Caco-2 (cell line): ENCODE data around the gene COX7C. TPM values are rescaled to one million over a fixed set of nuclear protein-coding genes. Genes with fewer than 3 reads are reported as not detected.

Source experiments
- BruUV-seq: library from RNA; stranded (reverse); fragments of 400-500 nt; replicated peaks from 2 replicates; lab custom pipeline; 2021; lab: Mats Ljungman, UMichigan
- CTCF ChIA-PET: fragments of 300-600 bp; sonication (Branson Sonifier 250); formaldehyde crosslinking; loops from one replicate; lab custom pipeline; 2022; ENCODE audit warnings: antibody characterized with exemption; lab: Charles Lee
- POLR2A ChIA-PET: fragments of 300-600 bp; sonication (Branson Sonifier 250); formaldehyde crosslinking; loops from one replicate; lab custom pipeline; 2022; ENCODE audit warnings: antibody characterized with exemption; lab: Charles Lee
- DNase-seq, 2 experiments: peaks; one replicate each; pipeline versions ENCODE4 v3.0.0 to v3.0.0-alpha.2; 2020 to 2022
- H3K27me3 ChIP-seq: replicated peaks from 2 replicates; pipeline ENCODE4 v1.6.0; 2011; ENCODE audit warnings: low read length; ENCODE audit not compliant: control insufficient read depth, insufficient read depth
- H3K36me3 ChIP-seq: 2 replicates; pipeline ENCODE4 v1.5.1; 2011; ENCODE audit warnings: low read length; ENCODE audit not compliant: control insufficient read depth, insufficient read depth
- H3K4me1 ChIP-seq: fragments of 250-450 bp; sonication (Bioruptor Pico); 2 replicates; pipeline ENCODE4 v1.5.1; 2020; ENCODE audit warnings: mild to moderate bottlenecking
- H3K4me3 ChIP-seq: 2 replicates; pipeline ENCODE4 v1.5.1; 2011; ENCODE audit warnings: low read depth, mild to moderate bottlenecking, control low read depth, low read length
- H3K9me3 ChIP-seq: fragments of 250-450 bp; sonication (Bioruptor Pico); 2 replicates; pipeline ENCODE4 v1.5.1; 2020; ENCODE audit warnings: mild to moderate bottlenecking, moderate library complexity
- H3K27ac Mint-ChIP-seq: one replicate; pipeline ENCODE4 v1.8.0; 2022; ENCODE audit warnings: mixed read lengths; ENCODE audit not compliant: unreplicated experiment
- H3K27me3 Mint-ChIP-seq: one replicate; pipeline ENCODE4 v1.8.0; 2022; ENCODE audit warnings: mixed read lengths; ENCODE audit not compliant: insufficient read depth, unreplicated experiment
- H3K36me3 Mint-ChIP-seq: one replicate; pipeline ENCODE4 v1.8.0; 2022; ENCODE audit warnings: mild to moderate bottlenecking, mixed read lengths; ENCODE audit not compliant: insufficient read depth, unreplicated experiment
- H3K4me1 Mint-ChIP-seq: one replicate; pipeline ENCODE4 v1.8.0; 2022; ENCODE audit warnings: low read depth, mixed read lengths; ENCODE audit not compliant: unreplicated experiment
- H3K4me3 Mint-ChIP-seq: one replicate; pipeline ENCODE4 v1.8.0; 2022; ENCODE audit warnings: mild to moderate bottlenecking, moderate library complexity, mixed read lengths; ENCODE audit not compliant: unreplicated experiment
- H3K9me3 Mint-ChIP-seq: one replicate; pipeline ENCODE4 v1.8.0; 2022; ENCODE audit warnings: mixed read lengths; ENCODE audit not compliant: unreplicated experiment
- intact Hi-C: fragments of 100-400 bp; cut with micrococcal nuclease; formaldehyde crosslinking; loops from one replicate; pipeline ENCODE4 v1.10.0; 2022; ENCODE audit not compliant: unreplicated experiment
- total RNA-seq: library from RNA; stranded (reverse); gene quantifications from 2 replicates; pipeline ENCODE4 v1.2.3, GENCODE V29; 2022
- TF ChIP-seq, protein P1 (sequence below), 2 experiments: fragments of 200-600 bp in 1 of 2; IDR thresholded peaks; 1 replicate in 1 of 2; 2 replicates in 1 of 2; pipeline versions ENCODE4 v1.5.1 to v1.8.0; 2011 to 2022; ENCODE audit warnings: antibody characterized with exemption in 1 of 2, control low read depth in 1 of 2, inconsistent platforms in 1 of 2, low read depth in 1 of 2, low read length in 1 of 2, mild to moderate bottlenecking in 1 of 2, moderate library complexity in 1 of 2; ENCODE audit not compliant: insufficient read depth in 1 of 2, severe bottlenecking in 1 of 2, unreplicated experiment in 1 of 2

The COX7C gene
- total RNA-seq, 1 experiment from 2014 or later: 502 TPM

DNA sequence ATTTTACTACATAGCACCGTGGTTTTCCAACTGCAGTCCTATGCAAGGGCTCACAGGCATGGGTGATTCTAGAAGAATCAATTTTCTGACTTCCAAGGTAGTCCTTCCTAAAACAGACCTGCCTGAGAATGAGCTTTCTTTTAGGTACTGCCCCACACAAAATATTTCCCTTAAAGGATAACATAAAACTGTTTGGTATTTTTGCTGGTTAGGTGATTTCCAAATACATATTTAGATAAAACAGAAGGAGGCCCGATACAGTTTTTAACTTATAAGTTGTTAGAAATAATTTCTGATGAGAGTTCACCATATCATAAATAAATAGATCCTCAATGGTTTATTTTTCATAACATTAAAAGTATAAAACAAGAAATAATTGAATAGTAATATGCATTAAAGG lies 46.4 kb downstream of the COX7C start:
- Histone ChIP-seq H3K36me3 (no peaks in the 10 kb centered on the region), H3K4me3 (no peak overlapping the region), H3K9me3 (no peaks in the 10 kb centered on the region), H3K27me3 (no peaks in the 10 kb centered on the region), H3K4me1 (no peaks in the 10 kb centered on the region)
- TF ChIP-seq, protein P1, sequence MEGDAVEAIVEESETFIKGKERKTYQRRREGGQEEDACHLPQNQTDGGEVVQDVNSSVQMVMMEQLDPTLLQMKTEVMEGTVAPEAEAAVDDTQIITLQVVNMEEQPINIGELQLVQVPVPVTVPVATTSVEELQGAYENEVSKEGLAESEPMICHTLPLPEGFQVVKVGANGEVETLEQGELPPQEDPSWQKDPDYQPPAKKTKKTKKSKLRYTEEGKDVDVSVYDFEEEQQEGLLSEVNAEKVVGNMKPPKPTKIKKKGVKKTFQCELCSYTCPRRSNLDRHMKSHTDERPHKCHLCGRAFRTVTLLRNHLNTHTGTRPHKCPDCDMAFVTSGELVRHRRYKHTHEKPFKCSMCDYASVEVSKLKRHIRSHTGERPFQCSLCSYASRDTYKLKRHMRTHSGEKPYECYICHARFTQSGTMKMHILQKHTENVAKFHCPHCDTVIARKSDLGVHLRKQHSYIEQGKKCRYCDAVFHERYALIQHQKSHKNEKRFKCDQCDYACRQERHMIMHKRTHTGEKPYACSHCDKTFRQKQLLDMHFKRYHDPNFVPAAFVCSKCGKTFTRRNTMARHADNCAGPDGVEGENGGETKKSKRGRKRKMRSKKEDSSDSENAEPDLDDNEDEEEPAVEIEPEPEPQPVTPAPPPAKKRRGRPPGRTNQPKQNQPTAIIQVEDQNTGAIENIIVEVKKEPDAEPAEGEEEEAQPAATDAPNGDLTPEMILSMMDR (IDR thresholded peaks at IDR 0.05; ENCODE audit: insufficient read depth in 1 of 2, low read depth in 1 of 2, low read length in 1 of 2, severe bottlenecking in 1 of 2, unreplicated experiment in 1 of 2): no peak
- no peak overlapping the region for H3K4me3 Mint-ChIP-seq
- no peaks in the 10 kb centered on the region for H3K36me3 Mint-ChIP-seq
- no TSS peak for BruUV-seq
- no peak overlapping the region for H3K27ac Mint-ChIP-seq
- intact Hi-C loops: no loop called here
- CTCF ChIA-PET: no interaction called here
- H3K4me1 Mint-ChIP-seq: no peaks in the 10 kb centered on the region
- no peak for DNase-seq
- peaks cover 8% of the 10 kb centered on the region for H3K27me3 Mint-ChIP-seq
- H3K9me3 Mint-ChIP-seq: no peaks in the 10 kb centered on the region
- POLR2A ChIA-PET: no interaction called here

DNA sequence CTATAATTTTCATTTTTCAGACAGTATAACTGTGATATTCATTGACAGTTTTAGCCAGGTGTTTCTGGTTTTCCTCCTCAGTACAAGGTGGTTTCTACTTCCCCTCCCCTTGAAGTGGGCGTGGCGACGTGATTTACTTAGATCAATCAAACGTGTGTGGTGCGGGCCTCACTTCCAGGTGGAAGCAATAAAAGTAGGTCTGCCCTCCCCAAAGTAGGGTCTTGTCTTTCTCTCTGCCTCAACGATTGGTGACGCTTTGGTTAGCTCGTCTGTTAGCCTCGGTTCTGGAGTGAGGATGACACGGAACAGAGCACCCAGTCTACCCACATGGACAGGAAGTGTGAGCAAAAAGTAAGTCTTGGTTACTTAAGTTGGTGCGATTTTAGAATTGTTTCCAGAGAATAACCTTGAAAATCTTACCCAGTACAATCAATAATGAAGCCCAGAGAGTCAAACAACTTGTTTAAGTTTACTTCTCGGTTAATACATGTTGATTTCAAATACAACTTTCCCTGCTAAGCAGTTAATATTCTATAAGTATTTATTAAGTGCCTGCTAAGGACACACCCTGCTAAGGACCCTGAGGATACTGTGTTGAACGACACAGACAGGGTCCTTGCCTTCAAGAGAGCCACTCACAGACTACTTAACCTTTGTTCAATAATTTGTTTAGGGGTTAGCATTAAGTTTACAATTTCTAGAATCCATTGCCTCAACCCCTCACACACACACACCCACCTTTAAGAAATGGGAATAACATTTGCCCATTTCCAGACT lies 48.4 kb downstream of the COX7C start:
- no peaks in the 10 kb centered on the region for H3K4me1 Mint-ChIP-seq

DNA sequence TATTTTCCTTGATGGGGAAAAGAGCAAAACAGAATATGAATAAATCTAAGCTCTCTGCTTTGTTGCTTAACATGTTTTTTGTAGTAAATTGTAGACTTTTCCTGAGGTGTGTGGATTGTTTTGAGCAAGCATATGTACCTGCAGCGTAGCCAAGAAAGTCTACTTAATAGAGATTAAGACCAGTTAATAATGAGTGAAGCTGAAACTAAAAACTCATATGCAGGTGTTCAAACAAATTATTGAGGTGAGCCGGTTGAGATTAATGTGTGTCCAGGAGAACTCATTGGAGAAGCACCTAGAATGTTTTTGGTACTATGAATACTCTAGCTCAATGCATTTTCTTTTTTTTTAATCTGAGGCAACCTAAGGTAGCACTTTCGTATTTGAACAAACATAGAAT lies 49.2 kb downstream of the COX7C start:
- no peaks in the 10 kb centered on the region for H3K27me3 ChIP-seq
- H3K36me3 ChIP-seq: no peaks in the 10 kb centered on the region
- DNase-seq: no peak
- no peaks in the 10 kb centered on the region for H3K4me1 Mint-ChIP-seq
- ChIA-PET POLR2A (no interaction called here), CTCF (no interaction called here)
- no peaks in the 10 kb centered on the region for H3K9me3 ChIP-seq
- TF ChIP-seq, protein P1 (IDR thresholded peaks at IDR 0.05; ENCODE audit: insufficient read depth in 1 of 2, low read depth in 1 of 2, low read length in 1 of 2, severe bottlenecking in 1 of 2, unreplicated experiment in 1 of 2): no peak
- no peak overlapping the region for H3K27ac Mint-ChIP-seq
- peaks cover 8% of the 10 kb centered on the region for H3K27me3 Mint-ChIP-seq
- no peaks in the 10 kb centered on the region for H3K4me1 ChIP-seq
- intact Hi-C loops: no loop called here
- no peaks in the 10 kb centered on the region for H3K36me3 Mint-ChIP-seq
- no peak overlapping the region for H3K4me3 ChIP-seq
- H3K4me3 Mint-ChIP-seq: no peak overlapping the region
- BruUV-seq: no TSS peak
- H3K9me3 Mint-ChIP-seq: no peaks in the 10 kb centered on the region

More for the DNA sequence above, 48.4 kb downstream of the COX7C start:
- H3K4me1 ChIP-seq: no peaks in the 10 kb centered on the region
- no peak for DNase-seq
- H3K9me3 ChIP-seq: no peaks in the 10 kb centered on the region
- no peaks in the 10 kb centered on the region for H3K27me3 ChIP-seq
- Mint-ChIP-seq H3K36me3 (no peaks in the 10 kb centered on the region), H3K27me3 (peaks cover 8% of the 10 kb centered on the region), H3K9me3 (no peaks in the 10 kb centered on the region), H3K27ac (no peak overlapping the region), H3K4me3 (no peak overlapping the region)
- intact Hi-C loops: no loop called here
- TF ChIP-seq, protein P1 (IDR thresholded peaks at IDR 0.05; ENCODE audit: insufficient read depth in 1 of 2, low read depth in 1 of 2, low read length in 1 of 2, severe bottlenecking in 1 of 2, unreplicated experiment in 1 of 2): no peak
- POLR2A ChIA-PET: no interaction called here
- no peak overlapping the region for H3K4me3 ChIP-seq
- BruUV-seq: no TSS peak
- H3K36me3 ChIP-seq: no peaks in the 10 kb centered on the region
- CTCF ChIA-PET: no interaction called here
